Endodermal cell (in vitro differentiated cells): ENCODE data around the gene TUBB3. TPM values are rescaled to one million over a fixed set of nuclear protein-coding genes. Genes with fewer than 3 reads are reported as not detected.

Source experiments
- DNase-seq: peaks from one replicate; pipeline ENCODE4 v3.0.0-alpha.2; 2017
- H3K27ac ChIP-seq: 2 replicates; pipeline ENCODE4 v1.5.1; 2013; ENCODE audit warnings: mild to moderate bottlenecking, low read depth, low read length, moderate library complexity
- H3K27me3 ChIP-seq: 2 replicates; pipeline ENCODE4 v1.6.1; 2013; ENCODE audit warnings: mild to moderate bottlenecking, low read length, moderate library complexity; ENCODE audit not compliant: insufficient read depth, control insufficient read depth, poor library complexity, severe bottlenecking
- H3K36me3 ChIP-seq: 2 replicates; pipeline ENCODE4 v1.7.0; 2013; ENCODE audit warnings: mild to moderate bottlenecking, low read length, moderate library complexity; ENCODE audit not compliant: control insufficient read depth, insufficient read depth
- H3K4me1 ChIP-seq: one replicate; pipeline ENCODE4 v1.7.0; 2013; ENCODE audit warnings: low read length; ENCODE audit not compliant: control insufficient read depth, insufficient read depth
- H3K4me3 ChIP-seq: 2 replicates; pipeline ENCODE4 v1.5.1; 2013; ENCODE audit warnings: mild to moderate bottlenecking, low read length, moderate library complexity
- H3K9ac ChIP-seq: 2 replicates; pipeline ENCODE4 v1.6.1; 2013; ENCODE audit warnings: mild to moderate bottlenecking, low read length, moderate library complexity; ENCODE audit not compliant: poor library complexity, severe bottlenecking; ENCODE audit errors: extremely low read depth
- H3K9me3 ChIP-seq: 2 replicates; pipeline ENCODE4 v1.6.1; 2013; ENCODE audit warnings: mild to moderate bottlenecking, low read length, moderate library complexity; ENCODE audit not compliant: control insufficient read depth
- H3K27ac Mint-ChIP-seq: 2 replicates; pipeline ENCODE4 v1.8.0; 2020; ENCODE audit warnings: mixed read lengths
- H3K27me3 Mint-ChIP-seq: 2 replicates; pipeline ENCODE4 v1.8.0; 2021; ENCODE audit warnings: mild to moderate bottlenecking, mixed read lengths; ENCODE audit not compliant: insufficient read depth
- H3K36me3 Mint-ChIP-seq: 2 replicates; pipeline ENCODE4 v1.8.0; 2020; ENCODE audit warnings: low read depth, mixed read lengths
- H3K4me1 Mint-ChIP-seq: 2 replicates; pipeline ENCODE4 v1.8.0; 2020; ENCODE audit warnings: mixed read lengths
- H3K4me3 Mint-ChIP-seq: 2 replicates; pipeline ENCODE4 v1.8.0; 2020; ENCODE audit warnings: mild to moderate bottlenecking, moderate library complexity, mixed read lengths
- H3K9me3 Mint-ChIP-seq: 2 replicates; pipeline ENCODE4 v1.8.0; 2020; ENCODE audit warnings: mild to moderate bottlenecking, mixed read lengths
- CTCF ChIP-seq: fragments of 200-600 bp; sonication (generic); conservative IDR thresholded peaks from 2 replicates; pipeline ENCODE4 v1.5.0; 2021; ENCODE audit warnings: antibody characterized with exemption, mild to moderate bottlenecking
- WGBS, 2 experiments: methylation state at CpG; one replicate each; pipeline versions ENCODE4 v1.1.5 to v1.1.7; 2013; ENCODE audit warnings: missing lambda C conversion rate in 2 of 2, mixed read lengths in 1 of 2; ENCODE audit not compliant: insufficient coverage in 1 of 2, insufficient read length in 1 of 2; 5-methylcytosine and 5-hydroxymethylcytosine counted together
- total RNA-seq, 2 donors: library from RNA; stranded (reverse); fragmentation: NEBNext Ultra II Directional in 1 of 2; extraction: Animal tissue kit (Norgen Biotek cat#: 25700) in 1 of 2; gene quantifications; 2 replicates in 1 of 2; 3 replicates in 1 of 2; pipeline ENCODE4 v1.2.1, GENCODE V29; 2021

TUBB3 gene
- total RNA-seq, 2 donors from 2014 or later, result 109 to 140 TPM

GRCh38 chr16:89902980-89903379 lies 20.2 kb upstream of the TUBB3 start:
- Histone ChIP-seq H3K4me3 (no peak overlapping the region), H3K4me1 (no peaks in the 10 kb centered on the region), H3K27me3 (no peaks in the 10 kb centered on the region), H3K36me3 (peaks cover 68% of the 10 kb centered on the region), H3K9ac (no peak overlapping the region), H3K27ac (peak overlapping the region; percentile 38), H3K9me3 (peaks cover 11% of the 10 kb centered on the region)
- TF ChIP-seq CTCF, result no peak
- no peaks in the 10 kb centered on the region for H3K4me1 Mint-ChIP-seq
- H3K9me3 Mint-ChIP-seq, result peaks cover 13% of the 10 kb centered on the region
- H3K36me3 Mint-ChIP-seq, result peaks cover 64% of the 10 kb centered on the region
- H3K27me3 Mint-ChIP-seq, result no peaks in the 10 kb centered on the region
- no peak for DNase-seq
- no peak overlapping the region for H3K4me3 Mint-ChIP-seq
- WGBS, 2 experiments, result 95 to 96% methylated on average over 10 to 11 of the region's 11 CpGs
- no peak overlapping the region for H3K27ac Mint-ChIP-seq

- no peak for TF ChIP-seq CTCF
- Histone ChIP-seq H3K9me3 (peaks cover 15% of the 10 kb centered on the region), H3K36me3 (peaks cover 67% of the 10 kb centered on the region), H3K4me3 (no peak overlapping the region), H3K4me1 (no peaks in the 10 kb centered on the region), H3K27ac (no peak overlapping the region), H3K9ac (no peak overlapping the region), H3K27me3 (no peaks in the 10 kb centered on the region)
- no peak overlapping the region for H3K4me3 Mint-ChIP-seq
- WGBS, 2 experiments, result 95 to 96% methylated on average over 11 to 19 of the region's 19 CpGs
- no peak overlapping the region for H3K27ac Mint-ChIP-seq
- H3K27me3 Mint-ChIP-seq, result no peaks in the 10 kb centered on the region
- no peaks in the 10 kb centered on the region for H3K4me1 Mint-ChIP-seq
- peaks cover 18% of the 10 kb centered on the region for H3K9me3 Mint-ChIP-seq
- no peak for DNase-seq
- H3K36me3 Mint-ChIP-seq, result peaks cover 60% of the 10 kb centered on the region
Observed at GRCh38 chr16:89903908-89904515, 19.1 kb upstream of the TUBB3 start.

GRCh38 chr16:89904606-89905510 lies 18.3 kb upstream of the TUBB3 start:
- Mint-ChIP-seq H3K4me3 (no peak overlapping the region), H3K9me3 (peaks cover 19% of the 10 kb centered on the region), H3K27ac (no peak overlapping the region), H3K4me1 (no peaks in the 10 kb centered on the region), H3K36me3 (peaks cover 61% of the 10 kb centered on the region), H3K27me3 (no peaks in the 10 kb centered on the region)
- Histone ChIP-seq H3K9me3 (peaks cover 15% of the 10 kb centered on the region), H3K9ac (no peak overlapping the region), H3K27me3 (no peaks in the 10 kb centered on the region), H3K36me3 (peaks cover 65% of the 10 kb centered on the region), H3K4me3 (no peak overlapping the region), H3K4me1 (no peaks in the 10 kb centered on the region), H3K27ac (no peak overlapping the region)
- TF ChIP-seq CTCF, result no peak
- DNase-seq, result no peak
- WGBS, 2 experiments, result 94 to 97% methylated on average over 28 to 31 of the region's 31 CpGs
